Ascending aorta (tissue), 2 donors: Measurements from ENCODE around the gene SLC9A9. TPM values are rescaled to one million over a fixed set of nuclear protein-coding genes. Genes with fewer than 3 reads are reported as not detected.

Source experiments
- DNase-seq, 2 donors: peaks; one replicate each; pipeline ENCODE4 v3.0.0-alpha.2; 2019; ENCODE audit warnings: low spot score in 2 of 2
- H3K27ac ChIP-seq, 2 donors: fragments of 200-600 bp; sonication (generic); one replicate each; pipeline ENCODE4 v1.5.1; 2016 to 2017; ENCODE audit warnings: mild to moderate bottlenecking in 1 of 2
- H3K27me3 ChIP-seq: fragments of 200-600 bp; sonication (generic); one replicate; pipeline ENCODE4 v1.5.1; 2017
- H3K36me3 ChIP-seq, 2 donors: fragments of 200-600 bp; sonication (generic); one replicate each; pipeline ENCODE4 v1.5.1; 2016
- H3K4me1 ChIP-seq, 2 donors: fragments of 200-600 bp; sonication (generic); one replicate each; pipeline ENCODE4 v1.5.1; 2016 to 2017; ENCODE audit warnings: mild to moderate bottlenecking in 1 of 2
- H3K4me3 ChIP-seq, 2 donors: fragments of 200-600 bp; sonication (generic); one replicate each; pipeline ENCODE4 v1.5.1; 2016 to 2017; ENCODE audit warnings: mild to moderate bottlenecking in 1 of 2
- H3K9me3 ChIP-seq, 2 donors: fragments of 200-600 bp; sonication (generic); one replicate each; pipeline ENCODE4 v1.5.1; 2016
- CTCF ChIP-seq, 3 experiments: fragments of 200-600 bp in 2 of 3; fragments of 450-650 bp in 1 of 3; sonication (generic) in 2 of 3; IDR thresholded peaks; one replicate each; pipeline ENCODE4 v1.5.1; 2016 to 2019; ENCODE audit warnings: antibody characterized with exemption in 3 of 3, mild to moderate bottlenecking in 1 of 3, moderate library complexity in 1 of 3
- intact Hi-C: fragments of 100-400 bp; cut with DNase I; formaldehyde crosslinking; loops from one replicate; pipeline ENCODE4 v1.15.1; 2023
- total RNA-seq: library from RNA; depleted of rRNA; stranded (reverse); fragments of >200 nt; gene quantifications from one replicate; pipeline ENCODE4 v1.1.0, GENCODE V29; 2016

Gene SLC9A9
- total RNA-seq, 1 donor from 2014 or later = 63.4 TPM

GRCh38 chr3:143658861-143659260 lies 189.4 kb downstream of the SLC9A9 start:
- no peak for TF ChIP-seq CTCF (IDR thresholded peaks at IDR 0.05)
- no peaks in the 10 kb centered on the region for H3K27me3 ChIP-seq
- intact Hi-C loops = no loop called here

GRCh38 chr3:143658116-143658515 lies 190.2 kb downstream of the SLC9A9 start:
- no peak for TF ChIP-seq CTCF (IDR thresholded peaks at IDR 0.05)
- intact Hi-C loops = no loop called here
- H3K27me3 ChIP-seq = no peaks in the 10 kb centered on the region

More at GRCh38 chr3:143658861-143659260, 189.4 kb downstream of the SLC9A9 start:
- Histone ChIP-seq H3K36me3 (no peaks in the 10 kb centered on the region), H3K9me3 (no peaks in the 10 kb centered on the region), H3K4me3 (no peak overlapping the region), H3K4me1 (no peaks in the 10 kb centered on the region), H3K27ac (no peak overlapping the region)
- DNase-seq = no peak

GRCh38 chr3:143657391-143657790 lies 190.9 kb downstream of the SLC9A9 start:
- Histone ChIP-seq H3K4me3 (no peak overlapping the region), H3K36me3 (no peaks in the 10 kb centered on the region), H3K9me3 (no peaks in the 10 kb centered on the region), H3K27me3 (no peaks in the 10 kb centered on the region), H3K4me1 (no peaks in the 10 kb centered on the region), H3K27ac (no peak overlapping the region)
- DNase-seq = no peak
- no peak for TF ChIP-seq CTCF (IDR thresholded peaks at IDR 0.05)
- intact Hi-C loops = no loop called here

More at GRCh38 chr3:143658116-143658515, 190.2 kb downstream of the SLC9A9 start:
- no peak for DNase-seq
- H3K9me3 ChIP-seq = no peaks in the 10 kb centered on the region
- H3K36me3 ChIP-seq = no peaks in the 10 kb centered on the region
- H3K4me1 ChIP-seq = no peaks in the 10 kb centered on the region
- H3K27ac ChIP-seq = no peak overlapping the region
- no peak overlapping the region for H3K4me3 ChIP-seq

GRCh38 chr3:143654906-143655305 lies 193.4 kb downstream of the SLC9A9 start:
- no peak overlapping the region for H3K27ac ChIP-seq

GRCh38 chr3:143653935-143654334 lies 194.3 kb downstream of the SLC9A9 start:
- DNase-seq = no peak
- intact Hi-C loops = no loop called here

More at GRCh38 chr3:143654906-143655305, 193.4 kb downstream of the SLC9A9 start:
- H3K36me3 ChIP-seq = peaks cover 0 to 3% of the 10 kb centered on the region in 2 donors
- H3K27me3 ChIP-seq = no peaks in the 10 kb centered on the region
- TF ChIP-seq CTCF (IDR thresholded peaks at IDR 0.05) = no peak
- intact Hi-C loops = no loop called here
- H3K4me3 ChIP-seq = no peak overlapping the region
- H3K4me1 ChIP-seq = no peaks in the 10 kb centered on the region
- no peak for DNase-seq
- no peaks in the 10 kb centered on the region for H3K9me3 ChIP-seq

More at GRCh38 chr3:143653935-143654334, 194.3 kb downstream of the SLC9A9 start:
- Histone ChIP-seq H3K27ac (no peak overlapping the region), H3K27me3 (no peaks in the 10 kb centered on the region), H3K9me3 (no peaks in the 10 kb centered on the region), H3K4me1 (no peaks in the 10 kb centered on the region), H3K4me3 (no peak overlapping the region), H3K36me3 (peaks cover 0 to 3% of the 10 kb centered on the region in 2 donors)
- no peak for TF ChIP-seq CTCF (IDR thresholded peaks at IDR 0.05)
